Measurements from ENCODE around the gene KLHDC9. TPM values are rescaled to one million over a fixed set of nuclear protein-coding genes. Genes with fewer than 3 reads are reported as not detected.
"Not testable (repeated sequence)": the region's sequence is repeated elsewhere in the genome, so short reads cannot be mapped to it uniquely, and the experiment has no call there.

Gene KLHDC9
- total and polyA plus RNA-seq, 5 donors from 2014 or later: 0.28 to 0.46 TPM; not detected in 3

DNA sequence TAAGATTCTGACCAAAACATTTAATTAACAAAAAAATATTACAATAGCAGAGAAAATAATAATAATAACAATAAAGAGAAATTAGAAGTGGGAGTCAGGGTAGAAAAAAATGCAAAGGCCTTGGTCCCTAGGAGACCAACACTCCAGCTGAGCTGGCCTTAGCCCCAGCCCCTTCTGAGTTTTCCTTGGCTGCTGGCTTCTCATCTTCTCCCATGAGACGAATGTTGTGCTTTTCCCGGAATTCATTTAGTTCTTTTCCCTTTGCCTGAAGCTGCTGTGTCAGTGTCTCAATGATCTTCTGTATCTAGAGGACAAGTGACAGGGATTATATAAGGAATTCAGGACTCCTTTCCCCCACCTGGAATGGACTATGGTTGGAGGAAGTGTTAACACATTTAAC lies 2.4 kb downstream of the KLHDC9 start:
- Histone ChIP-seq H3K27me3 (ENCODE audit: control insufficient read depth, insufficient read depth, low read length) (no peaks in the 10 kb centered on the region), H3K4me3 (ENCODE audit: low read depth, low read length) (no peak overlapping the region), H3K4me1 (ENCODE audit: control insufficient read depth, insufficient read depth, low read length, poor library complexity, severe bottlenecking) (peaks cover 18% of the 10 kb centered on the region), H3K27ac (ENCODE audit: insufficient read depth, low read length, poor library complexity, severe bottlenecking) (no peak overlapping the region), H3K36me3 (ENCODE audit: control insufficient read depth, insufficient read depth, low read length) (peaks cover 32% of the 10 kb centered on the region), H3K9me3 (ENCODE audit: control insufficient read depth in 2 of 2, low read length in 2 of 2) (no peaks in the 10 kb centered on the region)
- peaks cover 22% of the 10 kb centered on the region for H3K36me3 Mint-ChIP-seq
- DNase-seq: no peak
- peaks cover 18% of the 10 kb centered on the region for H3K27me3 Mint-ChIP-seq
- no peak overlapping the region for H3K27ac Mint-ChIP-seq
- peak overlapping the region in 1 of 4 donors; percentile 73 for H3K4me3 Mint-ChIP-seq
- H3K4me1 Mint-ChIP-seq: peaks cover 17 to 29% (median 23%) of the 10 kb centered on the region in 4 donors
- ATAC-seq (ENCODE audit: low read depth in 2 of 2): no peak
- peaks cover 0 to 6% (median 0%) of the 10 kb centered on the region in 7 donors for H3K9me3 Mint-ChIP-seq

DNA sequence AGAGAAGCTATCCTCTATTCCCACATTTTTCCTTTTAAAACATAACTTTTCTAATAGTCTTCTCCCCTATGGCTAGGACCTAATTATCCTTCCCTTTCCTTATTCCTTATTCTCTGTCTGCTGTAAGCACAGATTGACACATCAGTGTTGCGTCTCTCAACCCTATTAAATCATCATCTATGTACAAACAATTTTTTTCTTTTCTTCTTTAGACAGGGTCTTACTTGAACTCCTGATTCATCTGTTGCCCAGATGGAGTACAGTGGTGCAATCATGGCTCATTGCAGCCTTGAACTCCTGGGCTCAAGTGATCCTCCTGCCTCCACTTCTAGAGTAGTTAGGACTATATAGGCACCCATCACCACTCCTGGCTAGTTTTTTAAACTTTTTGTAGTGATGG lies 8.3 kb downstream of the KLHDC9 start:
- no peak for ATAC-seq (ENCODE audit: low read depth in 2 of 2)
- Mint-ChIP-seq H3K4me1 (peaks cover 22 to 30% (median 26%) of the 10 kb centered on the region in 4 donors), H3K27ac (no peak overlapping the region), H3K9me3 (peaks cover 0 to 2% (median 0%) of the 10 kb centered on the region in 7 donors), H3K27me3 (no peaks in the 10 kb centered on the region), H3K36me3 (peaks cover 14% of the 10 kb centered on the region), H3K4me3 (peak overlapping the region in 1 of 4 donors; percentile 75)
- no peaks in the 10 kb centered on the region for H3K4me1 ChIP-seq (ENCODE audit: control insufficient read depth, insufficient read depth, low read length, poor library complexity, severe bottlenecking)
- no peak overlapping the region for H3K27ac ChIP-seq (ENCODE audit: insufficient read depth, low read length, poor library complexity, severe bottlenecking)
- H3K9me3 ChIP-seq (ENCODE audit: control insufficient read depth in 2 of 2, low read length in 2 of 2): no peaks in the 10 kb centered on the region
- no peaks in the 10 kb centered on the region for H3K27me3 ChIP-seq (ENCODE audit: control insufficient read depth, insufficient read depth, low read length)
- DNase-seq: no peak
- H3K36me3 ChIP-seq (ENCODE audit: control insufficient read depth, insufficient read depth, low read length): peaks cover 30% of the 10 kb centered on the region
- H3K4me3 ChIP-seq (ENCODE audit: low read depth, low read length): no peak overlapping the region

DNA sequence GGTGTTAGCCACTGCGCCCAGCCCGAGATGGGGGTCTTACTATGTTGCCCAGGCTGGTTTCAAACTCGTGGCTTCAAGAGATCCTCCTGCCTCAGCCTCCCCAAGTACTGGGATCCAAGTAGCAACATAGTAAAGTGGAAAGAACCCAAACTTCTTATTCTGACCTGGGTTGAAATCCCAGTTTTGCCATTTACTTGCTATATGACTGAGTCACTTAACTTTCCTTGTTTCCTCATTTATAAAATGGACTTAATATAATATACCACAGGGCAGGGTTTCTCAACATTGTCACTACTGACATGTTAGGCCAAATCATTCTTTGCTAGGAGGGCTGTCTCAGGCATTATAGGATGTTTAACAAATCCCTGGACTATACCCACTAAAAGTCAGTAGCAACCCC lies 13.0 kb downstream of the KLHDC9 start:
- peaks cover 28% of the 10 kb centered on the region for H3K4me1 ChIP-seq (ENCODE audit: control insufficient read depth, insufficient read depth, low read length, poor library complexity, severe bottlenecking)
- Mint-ChIP-seq H3K4me1 (peaks cover 36 to 63% (median 52%) of the 10 kb centered on the region in 4 donors), H3K9me3 (peaks cover 0 to 2% (median 0%) of the 10 kb centered on the region in 7 donors), H3K27me3 (no peaks in the 10 kb centered on the region), H3K36me3 (peaks cover 7% of the 10 kb centered on the region), H3K27ac (no peak overlapping the region), H3K4me3 (no peak overlapping the region)
- no peak overlapping the region for H3K4me3 ChIP-seq (ENCODE audit: low read depth, low read length)
- DNase-seq (no peak), ATAC-seq (ENCODE audit: low read depth in 2 of 2) (no peak)
- H3K27ac ChIP-seq (ENCODE audit: insufficient read depth, low read length, poor library complexity, severe bottlenecking): no peak overlapping the region
- no peaks in the 10 kb centered on the region for H3K9me3 ChIP-seq (ENCODE audit: control insufficient read depth in 2 of 2, low read length in 2 of 2)
- H3K27me3 ChIP-seq (ENCODE audit: control insufficient read depth, insufficient read depth, low read length): no peaks in the 10 kb centered on the region
- peaks cover 21% of the 10 kb centered on the region for H3K36me3 ChIP-seq (ENCODE audit: control insufficient read depth, insufficient read depth, low read length)

DNA sequence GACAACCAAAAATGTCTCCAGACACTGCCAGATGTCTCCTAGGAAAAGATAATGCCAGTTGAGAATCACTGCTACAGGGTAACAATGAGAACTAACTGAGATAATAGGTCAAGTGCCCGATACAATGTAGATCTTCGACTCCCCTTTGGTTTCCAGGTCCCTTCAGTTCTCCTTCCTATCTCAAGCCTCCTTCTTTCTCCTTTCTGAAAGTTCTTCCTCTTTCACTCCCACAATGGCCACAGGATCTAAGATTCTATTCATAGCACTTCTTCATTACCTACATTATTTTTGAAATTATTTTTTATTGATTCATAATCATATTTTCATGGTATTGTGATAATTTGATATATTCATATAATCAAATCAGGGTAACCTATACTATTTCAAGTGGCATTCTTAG lies 13.4 kb downstream of the KLHDC9 start:
- ATAC-seq (ENCODE audit: low read depth in 2 of 2) (no peak), DNase-seq (no peak)
- no peaks in the 10 kb centered on the region for H3K9me3 ChIP-seq (ENCODE audit: control insufficient read depth in 2 of 2, low read length in 2 of 2)
- no peak overlapping the region for H3K4me3 ChIP-seq (ENCODE audit: low read depth, low read length)
- H3K27me3 Mint-ChIP-seq: no peaks in the 10 kb centered on the region
- H3K4me1 Mint-ChIP-seq: peaks cover 33 to 64% (median 50%) of the 10 kb centered on the region in 4 donors
- peaks cover 21% of the 10 kb centered on the region for H3K36me3 ChIP-seq (ENCODE audit: control insufficient read depth, insufficient read depth, low read length)
- peaks cover 4% of the 10 kb centered on the region for H3K36me3 Mint-ChIP-seq
- no peak overlapping the region for H3K27ac Mint-ChIP-seq
- H3K4me3 Mint-ChIP-seq: no peak overlapping the region
- H3K9me3 Mint-ChIP-seq: peaks cover 0 to under 1% (median 0%) of the 10 kb centered on the region in 7 donors
- H3K27me3 ChIP-seq (ENCODE audit: control insufficient read depth, insufficient read depth, low read length): no peaks in the 10 kb centered on the region
- H3K27ac ChIP-seq (ENCODE audit: insufficient read depth, low read length, poor library complexity, severe bottlenecking): no peak overlapping the region
- H3K4me1 ChIP-seq (ENCODE audit: control insufficient read depth, insufficient read depth, low read length, poor library complexity, severe bottlenecking): peaks cover 32% of the 10 kb centered on the region

DNA sequence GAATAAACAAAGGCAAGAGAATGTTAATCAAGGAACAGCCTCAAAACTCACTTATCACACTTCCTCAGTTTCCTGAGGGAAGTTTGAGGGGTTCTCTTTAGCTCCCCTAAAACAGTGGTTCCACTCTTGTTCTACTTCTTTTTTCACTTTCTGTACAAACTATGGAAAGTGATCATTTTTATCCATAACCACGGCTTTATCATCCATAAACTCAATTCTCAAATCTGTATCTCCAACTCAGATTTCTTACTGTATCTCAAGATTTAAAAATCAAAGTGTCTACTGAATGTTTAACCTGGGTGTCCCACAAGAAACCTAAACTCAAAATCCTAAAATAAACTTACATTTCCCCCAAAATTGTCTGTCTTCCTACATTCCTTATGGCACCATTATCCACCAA lies 15.8 kb downstream of the KLHDC9 start:
- H3K4me3 Mint-ChIP-seq: peak overlapping the region; percentile 4 to 85 (median 16)
- H3K9me3 ChIP-seq (ENCODE audit: control insufficient read depth in 2 of 2, low read length in 2 of 2): no peaks in the 10 kb centered on the region
- H3K4me1 ChIP-seq (ENCODE audit: control insufficient read depth, insufficient read depth, low read length, poor library complexity, severe bottlenecking): peaks cover 52% of the 10 kb centered on the region
- peaks cover 4% of the 10 kb centered on the region for H3K36me3 Mint-ChIP-seq
- peaks cover 32 to 77% (median 56%) of the 10 kb centered on the region in 4 donors for H3K4me1 Mint-ChIP-seq
- no peak for DNase-seq
- no peaks in the 10 kb centered on the region for H3K27me3 ChIP-seq (ENCODE audit: control insufficient read depth, insufficient read depth, low read length)
- H3K4me3 ChIP-seq (ENCODE audit: low read depth, low read length): no peak overlapping the region
- H3K27me3 Mint-ChIP-seq: peaks cover 8% of the 10 kb centered on the region
- peaks cover 17% of the 10 kb centered on the region for H3K36me3 ChIP-seq (ENCODE audit: control insufficient read depth, insufficient read depth, low read length)
- no peaks in the 10 kb centered on the region for H3K9me3 Mint-ChIP-seq
- peak overlapping the region in 1 of 3 donors; percentile 81 for H3K27ac Mint-ChIP-seq
- no peak for ATAC-seq (ENCODE audit: low read depth in 2 of 2)
- H3K27ac ChIP-seq (ENCODE audit: insufficient read depth, low read length, poor library complexity, severe bottlenecking): no peak overlapping the region

DNA sequence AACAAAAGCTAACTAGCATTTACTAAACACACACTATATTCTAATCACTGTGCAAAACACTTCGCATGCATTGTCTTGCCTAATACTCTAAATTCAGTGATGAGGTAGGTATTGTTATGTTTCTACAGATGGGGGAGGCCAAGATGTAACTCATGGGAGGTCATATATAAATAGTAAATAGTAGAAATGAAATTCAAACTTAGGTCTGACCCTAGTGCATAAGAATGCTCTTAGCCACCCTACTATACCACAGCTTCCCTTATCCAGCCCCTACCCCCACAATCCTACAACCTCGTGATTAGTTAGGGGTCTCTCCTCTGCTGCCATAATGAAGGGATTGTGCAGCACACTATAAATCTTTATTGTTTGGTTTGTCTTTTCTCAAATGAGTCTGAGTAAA lies 16.4 kb downstream of the KLHDC9 start:
- peaks cover 32 to 82% (median 54%) of the 10 kb centered on the region in 4 donors for H3K4me1 Mint-ChIP-seq
- no peak for ATAC-seq (ENCODE audit: low read depth in 2 of 2)
- no peak overlapping the region for H3K4me3 ChIP-seq (ENCODE audit: low read depth, low read length)
- peak overlapping the region in 2 of 4 donors; percentile 8 to 85 for H3K4me3 Mint-ChIP-seq
- no peaks in the 10 kb centered on the region for H3K9me3 ChIP-seq (ENCODE audit: control insufficient read depth in 2 of 2, low read length in 2 of 2)
- H3K36me3 ChIP-seq (ENCODE audit: control insufficient read depth, insufficient read depth, low read length): peaks cover 12% of the 10 kb centered on the region
- peaks cover 8% of the 10 kb centered on the region for H3K27me3 Mint-ChIP-seq
- peak overlapping the region in 2 of 3 donors; percentile 17 to 81 for H3K27ac Mint-ChIP-seq
- H3K27me3 ChIP-seq (ENCODE audit: control insufficient read depth, insufficient read depth, low read length): no peaks in the 10 kb centered on the region
- H3K9me3 Mint-ChIP-seq: no peaks in the 10 kb centered on the region
- no peak for DNase-seq
- H3K36me3 Mint-ChIP-seq: peaks cover 4% of the 10 kb centered on the region
- peaks cover 58% of the 10 kb centered on the region for H3K4me1 ChIP-seq (ENCODE audit: control insufficient read depth, insufficient read depth, low read length, poor library complexity, severe bottlenecking)
- no peak overlapping the region for H3K27ac ChIP-seq (ENCODE audit: insufficient read depth, low read length, poor library complexity, severe bottlenecking)

DNA sequence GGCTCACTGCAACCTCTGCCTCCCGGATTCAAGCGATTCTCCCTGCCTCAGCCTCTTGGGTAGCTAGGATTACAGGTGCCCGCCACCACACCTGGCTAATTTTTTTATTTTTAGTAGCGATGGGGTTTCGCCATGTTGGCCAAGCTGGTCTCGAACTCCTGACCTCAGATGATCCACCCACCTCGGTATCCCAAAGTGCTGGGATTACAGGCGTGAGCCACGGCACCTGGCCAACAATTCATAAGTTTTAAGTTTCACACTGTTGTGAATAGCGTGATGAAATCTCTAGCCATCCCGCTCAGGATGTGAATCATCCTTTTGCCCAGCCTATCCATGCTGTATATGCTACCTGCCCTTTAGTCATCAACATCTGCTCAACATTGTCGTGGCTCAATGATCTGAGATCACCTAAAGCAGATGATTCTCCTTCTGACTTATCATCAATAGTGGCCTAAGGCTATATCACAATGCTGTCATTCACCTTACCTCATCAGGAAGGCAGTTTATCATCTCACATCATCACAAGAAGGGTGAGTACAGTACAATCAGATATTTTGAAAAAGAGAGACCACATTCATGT lies 17.1 kb downstream of the KLHDC9 start:
- peaks cover 4% of the 10 kb centered on the region for H3K36me3 Mint-ChIP-seq
- ATAC-seq (ENCODE audit: low read depth in 2 of 2) (peak; percentile 26 to 28), DNase-seq (peak in 1 of 3 donors; percentile 48)
- Histone ChIP-seq H3K36me3 (ENCODE audit: control insufficient read depth, insufficient read depth, low read length) (peaks cover 7% of the 10 kb centered on the region), H3K4me1 (ENCODE audit: control insufficient read depth, insufficient read depth, low read length, poor library complexity, severe bottlenecking) (peaks cover 65% of the 10 kb centered on the region), H3K4me3 (ENCODE audit: low read depth, low read length) (no peak overlapping the region), H3K27me3 (ENCODE audit: control insufficient read depth, insufficient read depth, low read length) (no peaks in the 10 kb centered on the region), H3K9me3 (ENCODE audit: control insufficient read depth in 2 of 2, low read length in 2 of 2) (no peaks in the 10 kb centered on the region), H3K27ac (ENCODE audit: insufficient read depth, low read length, poor library complexity, severe bottlenecking) (no peak overlapping the region)
- H3K9me3 Mint-ChIP-seq: no peaks in the 10 kb centered on the region
- H3K4me3 Mint-ChIP-seq: peak overlapping the region; percentile 85 to 97 (median 96)
- peaks cover 8% of the 10 kb centered on the region for H3K27me3 Mint-ChIP-seq
- peaks cover 34 to 89% (median 57%) of the 10 kb centered on the region in 4 donors for H3K4me1 Mint-ChIP-seq
- H3K27ac Mint-ChIP-seq: peak overlapping the region in 2 of 3 donors; percentile 42 to 81

DNA sequence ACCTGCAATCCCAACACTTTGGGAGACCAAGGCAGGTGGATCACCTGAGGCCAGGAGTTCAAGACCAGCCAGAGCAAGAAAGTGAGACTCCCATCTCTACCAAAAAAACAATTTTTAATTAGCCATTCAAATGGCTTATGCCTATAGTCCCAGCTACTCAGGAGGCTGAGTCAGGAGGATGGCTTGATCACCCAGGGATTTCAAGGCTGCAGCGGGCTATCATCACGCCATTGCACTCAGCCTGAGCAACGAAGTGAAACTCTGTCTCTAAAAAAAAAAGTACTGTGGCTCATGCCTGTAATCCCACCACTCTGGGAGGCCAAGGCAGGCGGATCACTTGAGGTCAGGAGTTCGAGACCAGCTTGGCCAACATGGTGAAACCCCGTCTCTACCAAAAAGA lies 17.8 kb downstream of the KLHDC9 start:
- H3K9me3 Mint-ChIP-seq; H3K36me3 Mint-ChIP-seq; H3K27me3 Mint-ChIP-seq; H3K27me3 ChIP-seq (ENCODE audit: control insufficient read depth, insufficient read depth, low read length); DNase-seq; H3K9me3 ChIP-seq (ENCODE audit: control insufficient read depth in 2 of 2, low read length in 2 of 2); H3K27ac ChIP-seq (ENCODE audit: insufficient read depth, low read length, poor library complexity, severe bottlenecking); ATAC-seq (ENCODE audit: low read depth in 2 of 2): not testable (repeated sequence)
- H3K36me3 ChIP-seq (ENCODE audit: control insufficient read depth, insufficient read depth, low read length): peaks cover 10% of the 10 kb centered on the region
- peak overlapping the region in 2 of 3 donors; percentile 79 to 81 for H3K27ac Mint-ChIP-seq
- H3K4me1 ChIP-seq (ENCODE audit: control insufficient read depth, insufficient read depth, low read length, poor library complexity, severe bottlenecking): peaks cover 65% of the 10 kb centered on the region
- H3K4me3 ChIP-seq (ENCODE audit: low read depth, low read length): peak overlapping the region; percentile 15
- H3K4me3 Mint-ChIP-seq: peak overlapping the region; percentile 85 to 97 (median 96)
- H3K4me1 Mint-ChIP-seq: peaks cover 33 to 90% (median 58%) of the 10 kb centered on the region in 4 donors
